ENCODE results near the gene CD44. TPM values are rescaled to one million over a fixed set of nuclear protein-coding genes. Genes with fewer than 3 reads are reported as not detected.

CD44 gene
- total RNA-seq, 6 experiments from 2014 or later: 12.2 to 64.1 (median 22.9) TPM

DNA sequence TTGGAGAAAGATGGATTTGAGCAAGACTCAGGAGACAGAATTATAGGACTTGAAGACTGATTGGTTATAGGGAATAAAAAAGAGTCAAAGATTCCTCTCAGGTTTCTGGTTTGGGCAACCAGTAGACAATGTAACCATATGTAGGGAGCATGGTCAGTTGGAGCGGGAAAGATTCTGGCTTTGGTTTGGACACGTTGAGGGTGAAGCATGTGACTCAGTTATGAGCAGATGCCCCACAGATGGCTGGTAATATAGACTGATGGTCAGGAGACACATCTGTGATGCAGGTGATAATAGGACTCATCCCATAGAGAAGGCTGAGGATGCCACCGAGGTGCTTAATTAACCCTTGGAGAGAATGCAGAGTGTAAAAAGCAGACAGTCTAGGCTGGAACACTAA is 132.1 kb downstream of the CD44 start:
- TF ChIP-seq, protein P1, sequence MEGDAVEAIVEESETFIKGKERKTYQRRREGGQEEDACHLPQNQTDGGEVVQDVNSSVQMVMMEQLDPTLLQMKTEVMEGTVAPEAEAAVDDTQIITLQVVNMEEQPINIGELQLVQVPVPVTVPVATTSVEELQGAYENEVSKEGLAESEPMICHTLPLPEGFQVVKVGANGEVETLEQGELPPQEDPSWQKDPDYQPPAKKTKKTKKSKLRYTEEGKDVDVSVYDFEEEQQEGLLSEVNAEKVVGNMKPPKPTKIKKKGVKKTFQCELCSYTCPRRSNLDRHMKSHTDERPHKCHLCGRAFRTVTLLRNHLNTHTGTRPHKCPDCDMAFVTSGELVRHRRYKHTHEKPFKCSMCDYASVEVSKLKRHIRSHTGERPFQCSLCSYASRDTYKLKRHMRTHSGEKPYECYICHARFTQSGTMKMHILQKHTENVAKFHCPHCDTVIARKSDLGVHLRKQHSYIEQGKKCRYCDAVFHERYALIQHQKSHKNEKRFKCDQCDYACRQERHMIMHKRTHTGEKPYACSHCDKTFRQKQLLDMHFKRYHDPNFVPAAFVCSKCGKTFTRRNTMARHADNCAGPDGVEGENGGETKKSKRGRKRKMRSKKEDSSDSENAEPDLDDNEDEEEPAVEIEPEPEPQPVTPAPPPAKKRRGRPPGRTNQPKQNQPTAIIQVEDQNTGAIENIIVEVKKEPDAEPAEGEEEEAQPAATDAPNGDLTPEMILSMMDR (IDR thresholded peaks at IDR 0.05): no peak
- no peak for TF ChIP-seq POLR2A (IDR thresholded peaks at IDR 0.05)
- H3K27ac ChIP-seq: no peak overlapping the region
- H3K36me3 ChIP-seq: no peaks in the 10 kb centered on the region
- WGBS (ENCODE audit: insufficient coverage, low coverage, low lambda C conversion rate, missing lambda C conversion rate): 97% methylated on average over 3 of the region's 3 CpGs
- peaks cover 0 to 20% (median 5%) of the 10 kb centered on the region in 4 donors for H3K4me1 ChIP-seq
- no peak overlapping the region for H3K4me3 ChIP-seq
- ATAC-seq: no peak
- no peaks in the 10 kb centered on the region for H3K9me3 ChIP-seq
- intact Hi-C loops (cut with DNase I): no loop called here
- DNase-seq: no peak
- no peaks in the 10 kb centered on the region for H3K27me3 ChIP-seq

DNA sequence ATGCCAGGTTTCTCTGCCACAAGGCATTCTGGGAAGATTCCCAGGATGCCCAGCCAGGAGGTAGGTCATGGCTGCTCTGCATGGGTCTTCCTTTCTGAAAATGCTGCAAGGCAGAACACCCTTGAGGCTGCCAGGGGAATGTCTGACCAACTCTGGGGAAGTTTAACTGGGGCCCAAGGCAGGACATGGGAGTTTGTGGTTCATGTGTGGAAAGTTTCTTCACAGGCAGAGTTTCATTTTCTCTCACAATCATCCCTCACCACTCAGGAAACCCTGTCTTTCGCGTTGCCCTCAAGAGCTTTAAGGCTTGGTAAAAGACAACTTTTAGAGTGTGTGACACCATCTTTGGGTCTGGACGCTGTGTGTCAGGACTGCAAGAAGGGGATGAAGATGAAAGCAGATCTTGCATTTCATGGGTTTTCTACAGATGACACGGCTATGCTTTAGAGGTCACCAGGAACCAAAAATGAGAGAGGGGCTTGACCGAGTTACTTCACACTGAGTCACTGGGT is 133.5 kb downstream of the CD44 start:
- peak in 1 of 4 donors; percentile 19 for ATAC-seq
- DNase-seq: no peak
- no peak overlapping the region for H3K4me3 ChIP-seq
- no peaks in the 10 kb centered on the region for H3K9me3 ChIP-seq
- H3K27ac ChIP-seq: no peak overlapping the region
- intact Hi-C loops (cut with DNase I): no loop called here
- H3K36me3 ChIP-seq: no peaks in the 10 kb centered on the region
- H3K4me1 ChIP-seq: peaks cover 0 to 28% (median 6%) of the 10 kb centered on the region in 4 donors
- no peaks in the 10 kb centered on the region for H3K27me3 ChIP-seq
- TF ChIP-seq, protein P1 (IDR thresholded peaks at IDR 0.05): no peak
- no peak for TF ChIP-seq POLR2A (IDR thresholded peaks at IDR 0.05)
- 67% methylated on average over 5 of the region's 5 CpGs for WGBS (ENCODE audit: insufficient coverage, low coverage, low lambda C conversion rate, missing lambda C conversion rate)

DNA sequence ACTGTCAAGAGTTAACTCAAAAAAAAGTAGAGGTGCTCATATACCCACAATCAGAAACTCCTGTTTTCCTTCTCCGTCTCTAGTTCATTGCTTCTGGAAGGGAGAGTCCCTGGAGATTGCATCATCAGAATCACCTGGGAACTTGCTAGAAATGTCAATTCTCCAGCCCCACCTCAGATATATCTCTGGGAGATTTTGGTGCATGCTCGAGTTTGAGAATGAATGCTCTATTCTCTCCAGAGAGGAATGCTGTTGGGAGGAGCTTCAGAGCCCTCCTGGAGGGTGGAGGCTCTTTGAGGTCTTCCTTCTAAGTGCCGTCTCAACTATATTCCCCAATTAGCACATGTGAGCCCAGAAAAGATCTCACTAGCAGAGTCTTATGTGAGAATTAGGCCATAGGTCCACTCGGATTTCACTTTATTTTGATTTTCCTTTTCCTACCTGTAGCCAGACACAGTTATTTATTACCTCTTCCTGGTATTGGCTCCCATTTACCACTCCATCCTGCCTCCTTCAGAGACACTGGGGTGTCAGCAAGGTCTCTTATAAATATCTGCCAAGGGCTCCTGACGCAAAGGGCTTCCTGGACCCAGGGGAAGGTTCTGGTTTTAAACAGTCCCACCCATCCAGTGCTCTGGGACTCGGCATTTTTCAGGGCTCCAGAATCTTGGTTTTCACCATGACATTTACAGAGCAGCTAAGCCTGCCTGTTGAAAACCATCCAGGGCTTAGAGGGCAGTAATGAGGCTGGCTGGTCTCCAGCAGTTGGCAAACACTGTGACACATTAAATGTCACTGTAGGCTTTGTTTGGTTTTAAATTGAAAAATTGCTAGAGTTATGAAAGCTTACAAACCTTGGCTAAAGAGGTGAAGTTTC is 136.2 kb downstream of the CD44 start:
- no peaks in the 10 kb centered on the region for H3K9me3 ChIP-seq
- peak overlapping the region in 2 of 3 donors; percentile 12 to 50 for H3K27ac ChIP-seq
- no peak for TF ChIP-seq POLR2A (IDR thresholded peaks at IDR 0.05)
- TF ChIP-seq, protein P1 (IDR thresholded peaks at IDR 0.05): peak in 3 of 4 donors; percentile 6 to 32 (median 20)
- DNase-seq (peak; percentile 79 to 80 (median 79)), ATAC-seq (peak; percentile 88 to 92 (median 90))
- no peaks in the 10 kb centered on the region for H3K27me3 ChIP-seq
- WGBS (ENCODE audit: insufficient coverage, low coverage, low lambda C conversion rate, missing lambda C conversion rate): 31% methylated on average over 4 of the region's 6 CpGs
- peaks cover 0 to 7% (median 0%) of the 10 kb centered on the region in 4 donors for H3K36me3 ChIP-seq
- no peak overlapping the region for H3K4me3 ChIP-seq
- peaks cover 0 to 22% (median 6%) of the 10 kb centered on the region in 4 donors for H3K4me1 ChIP-seq
- intact Hi-C loops (cut with DNase I): no loop called here

DNA sequence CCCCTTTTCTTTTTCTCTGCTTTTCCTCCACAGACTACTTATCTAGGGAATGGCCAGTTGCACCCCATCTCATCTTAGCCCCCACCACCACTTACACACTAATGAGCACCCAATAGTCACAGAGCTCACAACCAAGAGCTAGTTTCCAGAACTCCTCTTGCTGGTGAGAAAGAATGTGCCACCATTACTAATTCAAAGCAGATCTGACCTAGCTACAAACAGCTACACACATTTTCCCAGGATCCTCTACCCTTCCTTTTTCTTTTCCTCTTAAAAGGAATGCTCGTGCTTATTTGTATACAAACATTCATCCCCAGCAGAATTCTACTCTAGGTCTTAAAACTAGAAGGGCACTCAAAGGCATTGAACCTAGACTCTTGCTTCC is 136.8 kb downstream of the CD44 start:
- H3K27ac ChIP-seq: peak overlapping the region in 2 of 3 donors; percentile 4 to 50
- intact Hi-C loops (cut with DNase I): no loop called here
- peak in 3 of 4 donors; percentile 15 to 24 (median 19) for ATAC-seq

More for the DNA sequence above, 136.8 kb downstream of the CD44 start:
- no peak for DNase-seq
- Histone ChIP-seq H3K4me3 (no peak overlapping the region), H3K36me3 (peaks cover 0 to 11% (median 0%) of the 10 kb centered on the region in 4 donors), H3K9me3 (no peaks in the 10 kb centered on the region), H3K27me3 (no peaks in the 10 kb centered on the region), H3K4me1 (peaks cover 0 to 22% (median 6%) of the 10 kb centered on the region in 4 donors)
- TF ChIP-seq POLR2A (IDR thresholded peaks at IDR 0.05): no peak
- TF ChIP-seq, protein P1 (IDR thresholded peaks at IDR 0.05): no peak
- 79% methylated on average over 1 of the region's 1 CpG for WGBS (ENCODE audit: insufficient coverage, low coverage, low lambda C conversion rate, missing lambda C conversion rate)

Data from right lobe of liver (tissue), 6 donors.